H1 (cell line): ENCODE measurements around the gene ZNF888.

Experiments
- CREB1 ChIP-seq: IDR thresholded peaks from 2 replicates; pipeline ENCODE4 v1.6.1; 2012; ENCODE audit warnings: inconsistent platforms
- HDAC2 ChIP-seq, 2 experiments: fragments of 300-600 bp in 1 of 2; sonication (generic) in 1 of 2; IDR thresholded peaks; 2 replicates each; pipeline ENCODE4 v1.6.1; 2011 to 2012; ENCODE audit warnings: low read depth in 2 of 2, low read length in 2 of 2, mild to moderate bottlenecking in 2 of 2, moderate library complexity in 2 of 2, borderline replicate concordance in 1 of 2, inconsistent platforms in 1 of 2
- TAF1 ChIP-seq: IDR thresholded peaks from 2 replicates; pipeline ENCODE4 v1.6.1; 2011; ENCODE audit warnings: mild to moderate bottlenecking, low read depth, low read length
- TBP ChIP-seq: IDR thresholded peaks from 2 replicates; pipeline ENCODE4 v1.6.1; 2011; ENCODE audit warnings: low read depth, low read length, improper control_type of control experiment
- ZNF274 ChIP-seq: IDR thresholded peaks from 2 replicates; pipeline ENCODE4 v1.7.0; 2012; ENCODE audit warnings: low read length, borderline replicate concordance; ENCODE audit errors: extremely low read depth
- TF ChIP-seq, protein P1 (sequence below): IDR thresholded peaks from 2 replicates; pipeline ENCODE4 v1.6.1; 2011; ENCODE audit warnings: low read length, improper control_type of control experiment

DNA sequence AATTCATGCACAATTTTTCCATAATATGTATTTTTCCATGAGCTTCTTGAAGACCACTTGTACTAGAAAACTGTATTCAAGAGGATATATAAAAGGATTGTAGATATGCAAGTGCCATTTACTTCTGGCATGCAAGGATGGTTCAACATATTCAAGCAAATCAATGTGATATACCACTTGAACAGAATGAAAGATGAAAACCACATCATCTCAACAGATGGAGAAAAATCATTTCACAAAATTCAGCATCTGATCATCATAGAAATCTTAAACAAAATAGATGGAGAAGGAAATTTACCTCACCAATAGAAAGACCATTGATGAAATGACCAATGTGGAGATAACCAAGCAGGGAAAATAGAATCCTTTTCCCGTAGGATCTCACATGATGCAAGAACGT lies 44.5 kb upstream of the ZNF888 start:
- TF ChIP-seq CREB1 (no peak), ZNF274 (no peak), HDAC2 (IDR thresholded peaks at IDR 0.05; ENCODE audit: borderline replicate concordance in 1 of 2, low read depth in 2 of 2, low read length in 2 of 2) (no peak), TBP (no peak), TAF1 (no peak)
- TF ChIP-seq, protein P1, sequence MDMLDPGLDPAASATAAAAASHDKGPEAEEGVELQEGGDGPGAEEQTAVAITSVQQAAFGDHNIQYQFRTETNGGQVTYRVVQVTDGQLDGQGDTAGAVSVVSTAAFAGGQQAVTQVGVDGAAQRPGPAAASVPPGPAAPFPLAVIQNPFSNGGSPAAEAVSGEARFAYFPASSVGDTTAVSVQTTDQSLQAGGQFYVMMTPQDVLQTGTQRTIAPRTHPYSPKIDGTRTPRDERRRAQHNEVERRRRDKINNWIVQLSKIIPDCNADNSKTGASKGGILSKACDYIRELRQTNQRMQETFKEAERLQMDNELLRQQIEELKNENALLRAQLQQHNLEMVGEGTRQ, result no peak
